Endodermal cell (in vitro differentiated cells): Measurements from ENCODE around the gene PJA2. TPM values are rescaled to one million over a fixed set of nuclear protein-coding genes. Genes with fewer than 3 reads are reported as not detected.

ENCODE experiments used
- DNase-seq: peaks from one replicate; pipeline ENCODE4 v3.0.0-alpha.2; 2017
- H3K27ac ChIP-seq: 2 replicates; pipeline ENCODE4 v1.5.1; 2013; ENCODE audit warnings: mild to moderate bottlenecking, low read depth, low read length, moderate library complexity
- H3K27me3 ChIP-seq: 2 replicates; pipeline ENCODE4 v1.6.1; 2013; ENCODE audit warnings: mild to moderate bottlenecking, low read length, moderate library complexity; ENCODE audit not compliant: insufficient read depth, control insufficient read depth, poor library complexity, severe bottlenecking
- H3K36me3 ChIP-seq: 2 replicates; pipeline ENCODE4 v1.7.0; 2013; ENCODE audit warnings: mild to moderate bottlenecking, low read length, moderate library complexity; ENCODE audit not compliant: control insufficient read depth, insufficient read depth
- H3K4me1 ChIP-seq: one replicate; pipeline ENCODE4 v1.7.0; 2013; ENCODE audit warnings: low read length; ENCODE audit not compliant: control insufficient read depth, insufficient read depth
- H3K4me3 ChIP-seq: 2 replicates; pipeline ENCODE4 v1.5.1; 2013; ENCODE audit warnings: mild to moderate bottlenecking, low read length, moderate library complexity
- H3K9ac ChIP-seq: 2 replicates; pipeline ENCODE4 v1.6.1; 2013; ENCODE audit warnings: mild to moderate bottlenecking, low read length, moderate library complexity; ENCODE audit not compliant: poor library complexity, severe bottlenecking; ENCODE audit errors: extremely low read depth
- H3K9me3 ChIP-seq: 2 replicates; pipeline ENCODE4 v1.6.1; 2013; ENCODE audit warnings: mild to moderate bottlenecking, low read length, moderate library complexity; ENCODE audit not compliant: control insufficient read depth
- H3K27ac Mint-ChIP-seq: 2 replicates; pipeline ENCODE4 v1.8.0; 2020; ENCODE audit warnings: mixed read lengths
- H3K27me3 Mint-ChIP-seq: 2 replicates; pipeline ENCODE4 v1.8.0; 2021; ENCODE audit warnings: mild to moderate bottlenecking, mixed read lengths; ENCODE audit not compliant: insufficient read depth
- H3K36me3 Mint-ChIP-seq: 2 replicates; pipeline ENCODE4 v1.8.0; 2020; ENCODE audit warnings: low read depth, mixed read lengths
- H3K4me1 Mint-ChIP-seq: 2 replicates; pipeline ENCODE4 v1.8.0; 2020; ENCODE audit warnings: mixed read lengths
- H3K4me3 Mint-ChIP-seq: 2 replicates; pipeline ENCODE4 v1.8.0; 2020; ENCODE audit warnings: mild to moderate bottlenecking, moderate library complexity, mixed read lengths
- H3K9me3 Mint-ChIP-seq: 2 replicates; pipeline ENCODE4 v1.8.0; 2020; ENCODE audit warnings: mild to moderate bottlenecking, mixed read lengths
- CTCF ChIP-seq: fragments of 200-600 bp; sonication (generic); conservative IDR thresholded peaks from 2 replicates; pipeline ENCODE4 v1.5.0; 2021; ENCODE audit warnings: antibody characterized with exemption, mild to moderate bottlenecking
- WGBS, 2 experiments: methylation state at CpG; one replicate each; pipeline versions ENCODE4 v1.1.5 to v1.1.7; 2013; ENCODE audit warnings: missing lambda C conversion rate in 2 of 2, mixed read lengths in 1 of 2; ENCODE audit not compliant: insufficient coverage in 1 of 2, insufficient read length in 1 of 2; 5-methylcytosine and 5-hydroxymethylcytosine counted together
- total RNA-seq, 2 donors: library from RNA; stranded (reverse); fragmentation: NEBNext Ultra II Directional in 1 of 2; extraction: Animal tissue kit (Norgen Biotek cat#: 25700) in 1 of 2; gene quantifications; 2 replicates in 1 of 2; 3 replicates in 1 of 2; pipeline ENCODE4 v1.2.1, GENCODE V29; 2021

Gene PJA2
- total RNA-seq, 2 donors from 2014 or later = 61.9 to 64.7 TPM

GRCh38 chr5:109411149-109411514 is 1.4 kb upstream of the PJA2 start:
- WGBS, 2 experiments = 9 to 12% methylated on average over 2 of the region's 2 CpGs
- H3K4me1 Mint-ChIP-seq = peaks cover 33% of the 10 kb centered on the region
- peaks cover 8% of the 10 kb centered on the region for H3K36me3 Mint-ChIP-seq

GRCh38 chr5:109410389-109411148 is 795 bp upstream of the PJA2 start:
- H3K36me3 Mint-ChIP-seq = peaks cover 11% of the 10 kb centered on the region
- Histone ChIP-seq H3K4me1 (peaks cover 12% of the 10 kb centered on the region), H3K4me3 (peak overlapping the region; percentile 90), H3K9ac (peak overlapping the region; percentile 75), H3K27me3 (no peaks in the 10 kb centered on the region), H3K36me3 (peaks cover 5% of the 10 kb centered on the region), H3K27ac (peak overlapping the region; percentile 91), H3K9me3 (peaks cover 20% of the 10 kb centered on the region)
- H3K27ac Mint-ChIP-seq = peak overlapping the region; percentile 98
- DNase-seq = peak; percentile 90
- TF ChIP-seq CTCF = no peak
- WGBS, 2 experiments = 0 to 1% methylated on average over 6 to 26 of the region's 26 CpGs
- H3K27me3 Mint-ChIP-seq = no peaks in the 10 kb centered on the region
- peaks cover 33% of the 10 kb centered on the region for H3K4me1 Mint-ChIP-seq
- peaks cover 15% of the 10 kb centered on the region for H3K9me3 Mint-ChIP-seq
- peak overlapping the region; percentile 99 for H3K4me3 Mint-ChIP-seq

More at GRCh38 chr5:109411149-109411514, 1.4 kb upstream of the PJA2 start:
- H3K4me3 Mint-ChIP-seq = peak overlapping the region; percentile 99
- DNase-seq = no peak
- Histone ChIP-seq H3K36me3 (peaks cover 3% of the 10 kb centered on the region), H3K9me3 (peaks cover 22% of the 10 kb centered on the region), H3K4me1 (peaks cover 12% of the 10 kb centered on the region), H3K27me3 (no peaks in the 10 kb centered on the region), H3K27ac (peak overlapping the region; percentile 91), H3K9ac (peak overlapping the region; percentile 75), H3K4me3 (peak overlapping the region; percentile 90)
- peaks cover 21% of the 10 kb centered on the region for H3K9me3 Mint-ChIP-seq
- TF ChIP-seq CTCF = no peak
- no peaks in the 10 kb centered on the region for H3K27me3 Mint-ChIP-seq
- H3K27ac Mint-ChIP-seq = peak overlapping the region; percentile 98

GRCh38 chr5:109408991-109409843 is 557 bp downstream of the PJA2 start:
- Histone ChIP-seq H3K9me3 (peaks cover 19% of the 10 kb centered on the region), H3K36me3 (peaks cover 14% of the 10 kb centered on the region), H3K27me3 (no peaks in the 10 kb centered on the region), H3K27ac (peak overlapping the region; percentile 95), H3K4me3 (peak overlapping the region; percentile 97), H3K9ac (peak overlapping the region; percentile 81), H3K4me1 (peaks cover 12% of the 10 kb centered on the region)
- 0 to 1% methylated on average over 19 to 52 of the region's 52 CpGs for WGBS, 2 experiments
- DNase-seq = peak; percentile 84
- Mint-ChIP-seq H3K36me3 (peaks cover 14% of the 10 kb centered on the region), H3K4me3 (peak overlapping the region; percentile 99), H3K27ac (peak overlapping the region; percentile 97), H3K4me1 (peaks cover 33% of the 10 kb centered on the region), H3K27me3 (no peaks in the 10 kb centered on the region), H3K9me3 (peaks cover 10% of the 10 kb centered on the region)
- no peak for TF ChIP-seq CTCF
